ENCODE results near the gene ADAMTS17. TPM values are rescaled to one million over a fixed set of nuclear protein-coding genes. Genes with fewer than 3 reads are reported as not detected.

ADAMTS17 gene
- total RNA-seq, 4 donors from 2014 or later, result 4.5 to 11.4 (median 6.6) TPM

DNA sequence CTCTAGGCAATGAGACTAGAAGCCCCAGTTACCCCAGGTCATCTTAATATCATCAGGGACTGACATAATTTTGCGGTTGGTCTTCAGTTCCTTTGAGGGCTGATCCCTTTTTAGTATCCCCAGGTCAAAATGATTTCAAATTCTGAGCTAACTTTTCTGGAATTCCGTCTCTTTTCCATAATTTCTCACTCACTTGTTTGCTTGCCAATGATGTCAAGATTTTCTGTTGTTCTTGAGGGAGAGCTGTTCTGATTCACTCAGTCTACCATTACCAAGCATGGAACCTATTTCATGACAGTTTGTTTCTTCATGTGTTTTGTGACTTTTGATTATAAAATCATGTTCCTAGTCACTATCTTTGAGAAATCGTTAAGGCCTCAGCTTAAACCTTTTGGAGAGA is 418.1 kb downstream of the ADAMTS17 start:
- peaks cover 0 to 9% (median 0%) of the 10 kb centered on the region in 4 donors for H3K27me3 ChIP-seq
- no peaks in the 10 kb centered on the region for H3K9me3 ChIP-seq
- H3K36me3 ChIP-seq, result no peaks in the 10 kb centered on the region
- no peak for DNase-seq
- TF ChIP-seq, protein P1, sequence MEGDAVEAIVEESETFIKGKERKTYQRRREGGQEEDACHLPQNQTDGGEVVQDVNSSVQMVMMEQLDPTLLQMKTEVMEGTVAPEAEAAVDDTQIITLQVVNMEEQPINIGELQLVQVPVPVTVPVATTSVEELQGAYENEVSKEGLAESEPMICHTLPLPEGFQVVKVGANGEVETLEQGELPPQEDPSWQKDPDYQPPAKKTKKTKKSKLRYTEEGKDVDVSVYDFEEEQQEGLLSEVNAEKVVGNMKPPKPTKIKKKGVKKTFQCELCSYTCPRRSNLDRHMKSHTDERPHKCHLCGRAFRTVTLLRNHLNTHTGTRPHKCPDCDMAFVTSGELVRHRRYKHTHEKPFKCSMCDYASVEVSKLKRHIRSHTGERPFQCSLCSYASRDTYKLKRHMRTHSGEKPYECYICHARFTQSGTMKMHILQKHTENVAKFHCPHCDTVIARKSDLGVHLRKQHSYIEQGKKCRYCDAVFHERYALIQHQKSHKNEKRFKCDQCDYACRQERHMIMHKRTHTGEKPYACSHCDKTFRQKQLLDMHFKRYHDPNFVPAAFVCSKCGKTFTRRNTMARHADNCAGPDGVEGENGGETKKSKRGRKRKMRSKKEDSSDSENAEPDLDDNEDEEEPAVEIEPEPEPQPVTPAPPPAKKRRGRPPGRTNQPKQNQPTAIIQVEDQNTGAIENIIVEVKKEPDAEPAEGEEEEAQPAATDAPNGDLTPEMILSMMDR (IDR thresholded peaks at IDR 0.05), result no peak
- no peak for TF ChIP-seq POLR2A (IDR thresholded peaks at IDR 0.05)
- intact Hi-C loops (cut with DNase I), result no loop called here
- H3K4me1 ChIP-seq, result peaks cover 3 to 14% (median 4%) of the 10 kb centered on the region in 3 donors
- no peak overlapping the region for H3K27ac ChIP-seq
- WGBS, 2 donors, result 68 to 69% methylated on average over 3 of the region's 3 CpGs
- no peak overlapping the region for H3K4me3 ChIP-seq

Small RNA genes lying within 50 kb of the gene (small RNA-seq; reads per million reads assigned to genes)
- gene RNA5SP402, result 0 reads per million in 4 donors

Other genes starting within 250 kb of the ADAMTS17 start
- 100 to 1,000 TPM in 1 of 4 donors, 10 to 100 TPM in 3; 38.5 to 133 (median 81.9) TPM for gene CERS3, start 187.0 kb upstream of the ADAMTS17 start, total RNA-seq